HG03103 (cell line): ENCODE measurements around the gene ZNF683.
"Not testable (repeated sequence)": the region's sequence is repeated elsewhere in the genome, so short reads cannot be mapped to it uniquely, and the experiment has no call there.

ENCODE experiments used
- ATAC-seq: cut with Tn5 transposase; IDR thresholded peaks from one replicate; pipeline ENCODE4 v1.9.1; 2021; ENCODE audit warnings: low read depth; ENCODE audit not compliant: unreplicated experiment

ZNF683 gene

GRCh38 chr1:26340047-26340481 lies 32.5 kb downstream of the ZNF683 start:
- no peak for ATAC-seq

GRCh38 chr1:26338670-26339069 lies 33.9 kb downstream of the ZNF683 start:
- ATAC-seq: no peak

- no peak for ATAC-seq
Observed at GRCh38 chr1:26337625-26338024, 34.9 kb downstream of the ZNF683 start.

GRCh38 chr1:26337206-26337535 lies 35.4 kb downstream of the ZNF683 start:
- ATAC-seq: no peak

- ATAC-seq: peak; percentile 44
Observed at GRCh38 chr1:26336477-26337205, 35.9 kb downstream of the ZNF683 start.

GRCh38 chr1:26335774-26336476 lies 36.6 kb downstream of the ZNF683 start:
- no peak for ATAC-seq

- ATAC-seq: not testable (repeated sequence)
Observed at GRCh38 chr1:26333312-26333711, 39.2 kb downstream of the ZNF683 start.

GRCh38 chr1:26330276-26330675 lies 42.3 kb downstream of the ZNF683 start:
- ATAC-seq: no peak

- not testable (repeated sequence) for ATAC-seq
Observed at GRCh38 chr1:26329380-26329779, 43.2 kb downstream of the ZNF683 start.

GRCh38 chr1:26328597-26328996 lies 44.0 kb downstream of the ZNF683 start:
- ATAC-seq: no peak

- no peak for ATAC-seq
Observed at GRCh38 chr1:26327956-26328362, 44.6 kb downstream of the ZNF683 start.

GRCh38 chr1:26324550-26324949 lies 48.0 kb downstream of the ZNF683 start:
- no peak for ATAC-seq

- ATAC-seq: no peak
Observed at GRCh38 chr1:26323382-26323781, 49.2 kb downstream of the ZNF683 start.

- ATAC-seq: no peak
Observed at GRCh38 chr1:26322042-26322331, 50.6 kb downstream of the ZNF683 start.

GRCh38 chr1:26321315-26322041 lies 51.1 kb downstream of the ZNF683 start:
- no peak for ATAC-seq

- no peak for ATAC-seq
Observed at GRCh38 chr1:26320896-26321295, 51.7 kb downstream of the ZNF683 start.

- no peak for ATAC-seq
Observed at GRCh38 chr1:26318338-26319064, 54.0 kb downstream of the ZNF683 start.

- ATAC-seq: peak; percentile 33
Observed at GRCh38 chr1:26317612-26318337, 54.8 kb downstream of the ZNF683 start, which contains the start of gene CD52. TSS of gene CD52 (plus strand) at chr1:26317958. CDS start at chr1:26318018, 60 bp downstream.

- no peak for ATAC-seq
Observed at GRCh38 chr1:26317146-26317545, 55.4 kb downstream of the ZNF683 start.
